HG03565 (cell line): ENCODE measurements around the gene FEN1.

Experiments
- ATAC-seq: cut with Tn5 transposase; IDR thresholded peaks from one replicate; pipeline ENCODE4 v1.9.1; 2021; ENCODE audit warnings: mild to moderate bottlenecking, moderate library complexity; ENCODE audit not compliant: unreplicated experiment

Gene FEN1

GRCh38 chr11:61756452-61757212 lies 36.1 kb upstream of the FEN1 start:
- ATAC-seq, result no peak

DNA sequence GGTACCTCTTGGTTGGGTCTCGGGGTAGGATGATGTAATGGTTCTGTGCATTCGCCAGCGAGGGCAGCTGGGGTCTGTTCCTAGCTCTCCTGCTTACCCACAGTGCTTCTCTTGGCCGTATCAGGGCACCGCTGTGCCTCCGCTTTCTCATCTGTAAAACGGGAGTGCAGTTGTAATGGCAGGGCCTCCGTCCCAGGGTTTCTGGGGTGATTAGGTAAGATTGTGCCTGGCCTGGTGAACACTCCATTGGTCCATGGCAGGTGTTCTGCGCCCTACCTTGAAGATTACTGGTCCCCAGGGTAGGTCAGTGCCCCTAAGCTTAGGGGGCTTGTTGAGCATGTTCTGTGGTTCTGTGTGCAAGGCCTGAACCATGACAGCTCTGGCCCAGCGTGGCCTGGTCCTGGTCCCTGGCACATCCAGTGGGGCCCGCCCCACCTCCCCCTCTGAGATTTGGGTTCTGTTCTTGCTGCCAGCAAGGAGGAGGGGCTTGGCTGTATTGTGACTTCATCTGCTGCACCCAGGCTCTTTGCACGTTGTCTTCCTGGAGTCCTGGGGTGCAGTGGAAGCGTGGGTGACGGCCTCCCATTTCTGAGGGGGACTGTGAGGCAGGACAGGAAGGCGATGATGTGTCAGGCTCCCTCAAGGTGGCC lies 35.4 kb upstream of the FEN1 start:
- ATAC-seq, result no peak

- no peak for ATAC-seq
Measured at GRCh38 chr11:61760946-61761345, 31.8 kb upstream of the FEN1 start.

DNA sequence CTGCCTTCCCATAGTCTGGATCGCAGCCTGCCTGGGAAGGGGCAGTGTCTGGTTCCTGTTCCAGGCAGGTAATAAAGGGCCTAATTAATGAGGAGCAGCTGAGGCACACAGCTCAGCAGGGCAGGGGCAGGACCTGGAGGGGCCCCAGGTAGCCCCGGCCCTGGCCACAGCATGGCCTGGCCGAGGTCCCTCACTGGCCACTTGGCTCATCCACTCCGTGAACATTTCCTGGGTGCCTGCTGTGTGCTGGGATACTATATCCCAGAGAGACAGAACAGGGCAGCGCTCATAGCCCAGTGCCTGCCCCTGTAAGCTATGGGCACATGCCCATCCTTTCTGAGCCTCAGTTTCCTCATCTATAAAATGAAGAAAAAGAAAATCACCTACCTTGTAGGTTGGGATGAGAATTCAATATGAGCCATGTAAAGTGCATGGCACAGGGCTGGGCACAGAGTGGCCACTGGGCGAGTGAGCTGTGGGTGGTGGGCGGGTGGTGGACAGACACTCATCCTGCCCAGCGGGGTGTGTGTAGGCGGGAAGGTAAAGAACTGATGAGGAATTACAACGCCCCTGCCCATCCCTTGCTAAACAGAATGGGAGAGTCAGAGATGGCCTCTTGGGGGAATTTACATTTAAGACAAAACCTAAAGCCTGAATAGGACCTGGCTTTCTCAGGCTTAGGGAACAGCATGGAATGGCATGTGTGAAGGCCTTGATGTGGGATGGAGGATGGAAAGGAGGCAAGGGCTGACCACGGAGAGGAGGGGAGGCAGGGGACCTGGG lies 31.1 kb upstream of the FEN1 start:
- no peak for ATAC-seq

DNA sequence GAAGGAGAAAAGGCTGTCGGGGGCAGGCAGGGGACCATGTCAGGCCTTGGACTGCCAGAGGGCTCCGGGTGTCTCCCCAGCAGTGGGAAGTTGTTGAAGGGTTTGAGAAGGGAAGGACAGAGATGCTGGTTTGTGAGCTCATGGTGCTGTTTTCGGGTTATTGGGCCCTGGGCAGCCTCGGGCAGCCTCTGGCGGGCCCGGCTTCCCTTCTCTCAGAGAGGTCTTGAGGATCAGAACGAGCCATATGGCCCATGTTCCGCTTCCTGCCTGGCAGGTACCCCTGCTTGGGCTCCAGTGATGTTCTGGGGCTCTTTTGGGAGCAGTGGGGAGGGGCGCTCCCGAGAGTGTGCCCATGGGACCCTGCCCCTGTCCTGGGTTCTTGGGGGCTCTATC lies 30.5 kb upstream of the FEN1 start:
- no peak for ATAC-seq

DNA sequence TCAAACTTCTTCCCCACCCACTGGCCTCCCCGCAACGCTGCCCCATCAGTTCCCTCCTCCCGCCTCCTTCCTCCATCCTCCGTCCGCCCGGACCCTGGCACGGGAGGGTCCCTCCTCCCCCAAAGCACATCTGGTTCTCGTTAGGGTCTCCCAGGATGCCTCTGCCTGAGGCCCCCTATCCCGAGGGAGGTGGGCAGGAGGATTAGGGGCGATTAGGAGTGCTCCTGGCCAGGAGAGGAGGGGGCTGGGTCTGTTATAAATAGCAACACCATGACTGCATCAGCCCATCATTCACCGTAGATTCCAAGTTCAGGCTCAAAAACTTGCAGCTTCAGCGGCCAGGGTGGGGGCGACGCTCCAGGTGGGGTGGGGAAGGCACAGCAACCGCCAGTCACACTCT lies 29.9 kb upstream of the FEN1 start:
- no peak for ATAC-seq

GRCh38 chr11:61763930-61764605 lies 28.6 kb upstream of the FEN1 start:
- ATAC-seq, result no peak

- ATAC-seq, result no peak
Measured at GRCh38 chr11:61764606-61765260, 28.0 kb upstream of the FEN1 start.

DNA sequence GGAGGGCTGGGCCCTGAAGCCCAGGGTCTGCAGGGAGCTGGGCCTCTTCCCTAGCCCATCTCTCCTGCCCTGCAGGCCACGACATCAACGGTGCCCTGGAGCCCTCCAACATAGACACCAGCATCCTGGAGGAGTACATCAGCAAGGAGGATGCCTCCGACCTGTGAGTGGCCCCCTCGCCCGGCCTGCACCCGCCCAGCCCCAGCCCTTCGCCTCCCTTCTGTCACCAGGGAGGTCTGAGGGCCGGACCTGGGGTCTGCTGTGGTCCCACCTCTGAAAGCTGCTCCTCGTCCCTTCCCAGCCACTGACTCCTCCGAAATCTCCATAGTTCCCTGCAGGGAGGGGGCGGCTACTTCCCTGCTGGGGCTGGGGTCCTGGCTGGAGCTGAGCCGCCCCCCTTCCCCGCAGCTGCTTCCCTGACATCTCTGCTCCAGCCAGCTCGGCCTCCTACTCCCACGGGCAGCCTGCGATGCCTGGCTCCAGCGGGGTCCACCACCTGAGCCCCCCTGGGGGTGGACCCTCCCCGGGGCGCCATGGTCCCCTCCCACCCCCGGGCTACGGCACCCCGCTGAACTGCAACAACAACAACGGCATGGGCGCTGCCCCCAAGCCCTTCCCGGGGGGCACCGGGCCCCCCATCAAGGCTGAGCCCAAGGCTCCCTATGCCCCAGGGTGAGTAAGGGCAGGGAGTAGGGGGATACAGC lies 27.0 kb upstream of the FEN1 start:
- no peak for ATAC-seq

DNA sequence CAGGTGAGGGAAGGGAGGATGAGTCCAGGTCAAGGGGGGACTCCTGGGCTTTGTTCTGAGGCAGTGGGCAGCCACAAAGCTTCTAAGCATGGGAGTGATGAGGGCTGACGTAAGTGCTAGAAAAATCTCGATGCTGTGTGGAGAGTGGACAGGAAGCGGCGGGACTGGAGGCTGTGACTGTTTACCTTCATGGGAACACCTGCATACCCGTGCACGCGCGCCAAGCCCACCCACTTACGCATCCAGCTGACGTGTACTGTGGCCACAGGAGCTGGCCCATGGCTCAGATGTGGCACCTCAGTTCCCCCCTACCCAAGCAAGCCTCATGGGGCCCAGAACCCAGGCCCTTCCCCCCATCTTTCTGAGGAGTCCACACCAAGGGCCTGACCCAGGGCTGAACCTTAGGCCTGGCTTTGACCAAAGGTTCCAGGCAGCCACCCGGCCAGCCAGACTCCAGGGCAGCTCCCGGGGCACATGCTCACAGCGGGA lies 26.3 kb upstream of the FEN1 start:
- no peak for ATAC-seq

DNA sequence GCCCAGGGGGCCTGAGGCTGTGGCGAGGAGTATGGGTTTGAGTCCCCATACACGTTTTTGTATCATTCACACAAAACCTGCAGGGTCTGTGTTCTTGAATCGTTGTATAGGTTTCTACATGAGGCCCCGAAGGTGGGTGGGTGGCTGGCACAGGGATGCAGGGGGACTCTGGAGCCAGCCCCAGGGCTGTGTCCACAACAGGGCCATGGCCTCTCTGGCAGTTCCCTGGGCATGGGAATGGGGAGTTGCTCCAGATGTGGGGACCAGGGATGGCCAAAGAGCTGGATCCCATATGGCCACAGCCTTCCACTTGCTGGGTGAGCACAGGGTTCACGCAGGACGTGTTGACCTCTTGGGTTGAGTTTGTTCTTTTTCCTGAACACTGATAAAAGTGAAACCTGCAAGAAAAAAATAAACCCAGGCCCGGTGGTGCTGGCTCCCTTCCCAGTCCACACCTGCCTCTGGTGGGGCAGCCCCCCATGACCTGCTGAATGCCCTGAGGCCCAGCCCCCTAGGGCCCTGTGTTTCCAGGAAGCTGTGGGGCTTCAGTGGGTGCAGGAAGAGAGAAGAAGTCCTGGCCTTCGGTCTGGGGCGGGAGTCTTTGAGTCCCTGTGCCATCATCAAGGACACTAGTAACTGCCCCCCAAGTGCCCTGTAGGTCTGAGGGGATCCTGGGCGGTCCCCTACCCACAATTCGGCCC lies 24.2 kb upstream of the FEN1 start:
- no peak for ATAC-seq

DNA sequence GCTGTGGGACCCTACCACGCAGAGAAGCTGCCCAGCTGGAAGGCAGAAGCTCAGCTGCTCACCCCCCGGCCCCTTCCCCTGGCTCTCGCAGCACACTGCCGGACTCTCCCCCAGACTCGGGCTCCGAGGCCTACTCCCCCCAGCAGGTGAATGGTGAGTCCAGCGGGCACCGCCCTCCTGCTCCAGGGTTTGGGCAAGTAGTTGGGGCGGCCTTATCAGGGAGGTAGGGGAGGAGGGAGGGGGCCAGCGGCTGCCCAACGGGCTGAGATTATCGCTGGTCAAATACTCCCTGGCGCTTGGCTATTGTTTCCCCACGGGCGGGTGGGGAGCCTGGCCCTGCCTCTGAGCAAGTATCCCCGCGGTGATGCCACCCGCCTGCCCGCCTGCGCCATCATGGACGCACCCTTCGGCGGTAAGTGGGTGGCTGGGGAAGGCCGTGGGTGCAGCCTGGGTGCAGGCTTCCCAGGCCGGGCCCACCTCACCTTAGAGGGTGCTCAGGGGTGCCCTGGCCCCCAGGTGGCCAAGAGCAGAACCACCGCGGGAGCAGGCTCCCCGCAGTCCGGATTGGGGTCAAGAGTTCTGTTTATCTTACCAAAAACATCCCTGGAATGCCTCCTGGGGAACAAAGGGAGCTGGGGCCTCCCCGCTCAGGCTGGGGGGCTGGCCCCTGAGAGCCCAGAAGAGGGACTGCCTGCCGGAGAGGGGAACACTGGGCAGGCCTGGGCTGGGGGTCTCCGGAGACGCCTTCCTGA lies 23.4 kb upstream of the FEN1 start:
- no peak for ATAC-seq

DNA sequence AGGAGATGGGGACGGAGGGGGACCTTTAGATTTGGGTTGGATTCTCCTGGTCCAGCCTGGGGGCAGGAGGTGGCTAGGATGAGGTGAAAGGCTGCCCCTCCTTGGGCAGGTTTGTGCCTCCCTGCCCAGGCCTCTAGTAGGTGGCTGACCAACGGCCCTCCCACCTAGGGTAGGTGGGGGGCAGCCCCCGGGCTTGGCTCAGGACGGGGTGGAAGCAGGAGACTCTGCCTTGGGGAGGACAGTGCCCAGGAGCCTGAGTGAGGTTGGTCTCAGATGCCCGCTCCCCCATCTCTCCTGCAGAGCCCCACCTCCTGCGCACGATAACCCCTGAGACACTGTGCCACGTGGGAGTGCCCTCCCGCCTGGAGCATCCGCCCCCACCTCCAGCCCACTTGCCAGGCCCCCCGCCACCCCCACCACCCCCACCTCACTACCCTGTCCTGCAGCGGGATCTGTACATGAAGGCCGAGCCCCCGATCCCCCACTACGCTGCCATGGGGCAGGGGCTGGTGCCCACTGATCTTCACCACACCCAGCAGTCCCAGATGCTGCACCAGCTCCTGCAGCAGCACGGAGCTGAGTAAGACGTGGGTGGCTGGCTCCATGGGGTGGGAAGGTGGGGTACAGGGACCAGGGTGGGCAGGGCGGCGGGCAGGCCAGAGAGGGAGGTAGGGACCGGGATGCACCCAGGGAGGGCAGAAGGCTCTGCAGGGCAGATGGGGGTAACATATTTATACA lies 22.6 kb upstream of the FEN1 start:
- no peak for ATAC-seq

DNA sequence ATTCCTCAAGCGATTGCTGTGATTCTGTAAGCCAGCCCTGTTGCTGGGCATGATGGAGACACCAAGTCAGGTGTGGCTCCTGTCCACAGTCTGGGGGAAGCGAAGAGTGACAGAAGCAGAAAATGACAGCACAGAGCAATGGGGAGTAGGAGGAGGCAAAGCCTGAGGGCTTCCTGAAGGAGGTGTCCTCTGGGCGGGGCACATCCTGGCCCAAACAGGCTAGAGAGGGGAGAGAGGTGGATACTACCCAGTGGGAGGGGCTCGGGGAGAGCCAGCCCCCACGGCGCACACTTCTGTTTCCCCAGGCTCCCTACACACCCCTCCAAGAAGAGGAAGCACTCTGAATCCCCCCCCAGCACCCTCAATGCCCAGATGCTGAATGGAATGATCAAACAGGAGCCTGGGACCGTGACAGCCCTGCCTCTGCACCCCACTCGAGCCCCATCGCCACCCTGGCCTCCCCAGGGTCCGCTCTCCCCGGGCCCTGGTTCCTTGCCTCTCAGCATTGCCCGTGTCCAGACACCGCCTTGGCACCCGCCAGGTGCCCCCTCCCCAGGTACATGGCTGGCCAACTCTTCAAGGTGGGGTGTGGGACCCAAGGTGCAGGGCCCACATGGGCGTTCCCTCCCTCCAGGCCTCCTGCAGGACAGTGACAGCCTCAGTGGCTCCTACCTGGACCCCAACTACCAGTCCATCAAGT lies 21.4 kb upstream of the FEN1 start:
- no peak for ATAC-seq

GRCh38 chr11:61771985-61772455 lies 20.7 kb upstream of the FEN1 start:
- no peak for ATAC-seq

DNA sequence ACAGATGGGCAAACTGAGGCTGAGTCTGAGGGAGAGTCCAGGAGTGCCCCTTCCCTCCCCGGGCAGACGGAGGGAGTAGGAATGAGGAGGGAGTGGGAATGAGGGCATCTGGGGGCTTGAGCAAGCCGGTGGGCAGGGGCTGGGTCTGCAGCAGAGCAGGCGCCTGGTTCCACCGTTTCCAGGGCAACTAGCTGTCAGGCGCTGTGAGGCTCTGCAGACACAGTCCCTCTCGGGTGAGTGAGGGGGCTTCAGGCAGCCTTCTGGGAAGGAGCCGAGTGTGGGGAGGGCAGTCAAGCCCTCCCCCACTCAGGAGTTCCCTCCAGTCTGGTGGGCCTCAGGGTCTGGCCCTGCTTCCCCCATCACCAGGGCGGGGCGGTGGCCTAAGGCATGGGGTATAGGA lies 19.4 kb upstream of the FEN1 start:
- ATAC-seq, result no peak

DNA sequence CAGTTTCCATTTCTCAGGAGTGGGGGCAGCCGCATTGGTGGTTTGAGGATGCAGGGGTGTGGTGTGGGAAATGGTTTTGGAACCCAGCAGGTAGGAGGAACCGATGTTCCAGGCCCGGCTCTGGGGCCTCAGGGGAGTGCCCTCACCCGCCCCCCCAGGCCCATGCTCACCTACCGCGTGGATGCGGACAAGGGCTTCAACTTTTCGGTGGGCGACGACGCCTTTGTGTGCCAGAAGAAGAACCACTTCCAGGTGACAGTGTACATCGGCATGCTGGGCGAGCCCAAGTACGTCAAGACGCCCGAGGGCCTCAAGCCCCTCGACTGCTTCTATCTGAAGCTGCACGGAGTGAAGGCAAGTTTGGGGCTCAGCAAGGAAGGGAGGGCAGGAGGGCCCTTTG lies 18.9 kb upstream of the FEN1 start:
- no peak for ATAC-seq
